ENCODE results near the gene IQGAP2.
"Not testable (repeated sequence)": the region's sequence is repeated elsewhere in the genome, so short reads cannot be mapped to it uniquely, and the experiment has no call there.

IQGAP2 gene

DNA sequence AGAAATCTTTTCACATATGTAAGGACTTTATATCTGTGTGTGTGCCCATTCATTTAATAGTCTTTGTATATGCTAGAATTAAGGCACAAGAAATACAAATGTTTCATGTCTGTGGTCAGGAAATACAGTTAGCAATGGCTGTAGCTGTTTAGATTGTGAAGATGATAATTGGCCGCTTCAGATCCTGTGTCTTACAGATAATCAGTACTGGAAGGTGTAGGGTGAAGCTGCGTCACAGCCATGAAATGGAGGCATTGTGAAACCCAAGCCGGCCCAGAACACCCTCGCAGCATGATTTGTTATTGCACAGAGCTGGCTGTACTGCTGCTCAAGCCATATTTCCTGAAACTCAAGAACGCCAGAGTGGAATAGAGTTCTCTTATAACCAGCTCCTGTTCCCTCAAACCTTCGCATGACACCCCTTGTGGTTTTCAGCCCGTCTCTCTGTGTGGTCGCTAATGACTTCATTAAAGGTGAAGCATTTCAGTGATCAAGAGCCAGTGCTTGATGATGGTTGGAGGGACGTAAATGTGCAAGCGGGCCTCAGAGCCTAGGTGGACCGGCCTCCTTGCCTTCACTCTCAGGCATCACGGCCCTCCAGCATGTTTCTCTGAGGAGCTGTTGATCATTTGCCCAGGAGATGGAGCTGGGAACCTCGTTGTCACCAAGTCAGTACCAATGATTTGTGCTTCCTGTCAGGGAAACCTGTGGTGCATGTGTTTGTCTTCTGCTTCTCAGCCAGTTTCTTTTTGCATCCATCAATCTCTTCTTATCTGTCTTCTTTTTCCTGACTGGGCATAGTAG lies 140.0 kb downstream of the IQGAP2 start:
- no peak for DNase-seq (ENCODE audit: low spot score)

DNA sequence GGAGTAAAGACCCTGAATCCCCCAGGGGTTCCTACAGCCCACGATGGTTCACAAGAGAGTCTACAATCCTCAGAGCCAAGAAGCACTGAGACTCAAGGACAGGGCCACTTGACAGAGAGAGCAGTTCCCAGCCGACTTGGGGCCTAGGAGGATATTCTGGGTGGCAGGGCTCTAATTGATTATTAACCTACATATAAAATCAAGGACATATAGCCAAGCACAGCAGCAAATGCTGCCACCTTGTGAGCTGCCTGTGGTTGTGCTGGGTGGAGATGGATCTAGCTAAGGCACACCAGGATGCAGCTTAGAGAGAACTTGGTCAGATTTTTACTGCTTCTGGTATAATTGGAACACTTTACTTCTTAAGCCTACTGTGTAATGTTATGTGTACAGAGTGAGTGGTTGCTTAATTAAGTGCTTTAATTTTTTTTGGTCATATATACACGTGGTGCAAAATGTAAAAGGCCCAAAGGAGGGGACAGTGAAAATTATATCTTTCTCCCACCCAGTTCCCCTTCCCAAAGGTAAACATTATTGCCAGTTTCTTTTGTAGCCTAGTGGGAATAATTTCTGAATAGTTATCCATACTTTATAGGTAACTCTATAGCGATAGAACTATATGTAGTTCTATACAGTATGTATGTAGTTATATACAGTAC lies 141.3 kb downstream of the IQGAP2 start:
- DNase-seq (ENCODE audit: low spot score), result peak; percentile 55

DNA sequence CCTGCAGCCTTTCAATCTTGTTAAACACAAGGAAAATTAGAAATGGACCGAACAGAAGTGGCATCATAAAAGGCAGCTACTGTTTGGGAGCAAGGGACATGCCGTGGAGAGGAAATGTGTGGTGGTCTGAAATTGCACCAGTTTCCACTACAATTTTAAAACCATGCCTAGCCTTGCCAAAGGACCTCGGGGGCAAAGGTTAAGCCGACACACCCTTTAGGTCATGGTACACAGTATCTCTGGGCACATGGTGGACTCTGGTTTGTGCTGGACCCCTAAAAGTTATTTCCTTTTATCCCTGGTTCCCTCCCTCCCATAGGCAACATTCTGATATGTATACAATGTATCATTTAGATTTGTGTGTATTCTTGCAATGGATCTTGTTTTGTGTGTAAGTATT lies 142.1 kb downstream of the IQGAP2 start:
- no peak for DNase-seq (ENCODE audit: low spot score)

DNA sequence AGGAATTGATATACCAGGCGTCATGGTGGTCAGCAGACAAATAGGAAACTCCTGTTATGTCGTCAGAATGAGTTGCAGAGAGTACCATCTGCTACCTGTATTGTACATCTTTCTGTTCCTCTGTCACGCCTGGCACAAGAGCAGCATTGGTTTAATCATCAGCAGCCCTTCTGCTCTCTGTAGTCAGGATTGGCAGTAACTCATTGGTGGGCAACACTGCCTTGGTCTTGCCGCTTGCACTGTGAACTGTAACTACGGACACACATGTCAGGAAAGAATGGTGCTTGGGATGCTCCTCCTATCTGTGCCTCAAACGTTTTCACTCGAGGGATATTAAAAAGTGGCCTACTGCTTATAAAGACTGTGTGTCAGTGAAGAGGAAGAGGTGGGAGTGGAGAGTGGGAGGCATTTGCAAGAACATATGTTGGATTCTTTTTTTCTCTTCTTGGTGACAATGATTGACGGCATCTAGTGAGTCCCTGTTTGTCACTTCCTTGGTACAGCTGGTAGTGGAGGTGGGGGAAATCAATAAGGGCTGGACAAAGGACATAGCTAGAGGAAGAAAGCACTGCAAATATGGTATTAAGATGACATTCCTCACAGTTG lies 143.5 kb downstream of the IQGAP2 start:
- DNase-seq (ENCODE audit: low spot score), result peak; percentile 14

GRCh38 chr5:76547242-76547890 lies 144.3 kb downstream of the IQGAP2 start:
- DNase-seq (ENCODE audit: low spot score), result no peak

DNA sequence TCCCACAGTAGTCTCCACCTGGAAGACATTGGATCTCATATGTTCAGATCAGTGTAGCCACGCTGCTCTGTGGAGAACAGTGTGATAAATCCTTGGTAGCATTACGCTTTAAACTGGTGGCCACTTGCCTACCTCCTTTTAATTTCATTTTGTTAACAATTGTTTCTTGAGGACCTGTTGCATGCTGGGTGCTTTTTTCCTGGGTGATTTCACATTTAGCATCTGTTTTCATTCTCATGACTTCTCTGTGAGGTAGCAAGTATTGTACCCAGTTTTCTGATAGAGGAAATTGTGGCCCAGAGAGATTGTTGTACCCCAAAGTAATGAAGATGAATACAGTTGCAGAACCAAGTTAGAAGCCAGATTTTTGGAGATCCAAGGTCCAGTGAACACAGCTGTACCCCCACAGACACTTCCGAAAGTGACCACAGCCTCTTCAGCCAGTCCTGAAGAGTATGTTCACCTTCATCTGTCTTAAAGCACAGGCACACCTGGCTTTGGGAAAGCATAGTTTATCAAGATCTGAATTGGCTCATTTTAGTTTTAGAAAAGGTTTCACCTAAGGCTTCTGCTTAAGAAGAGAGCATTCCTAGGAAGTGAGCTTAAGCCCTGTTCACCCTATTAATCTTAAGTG lies 144.9 kb downstream of the IQGAP2 start:
- no peak for DNase-seq (ENCODE audit: low spot score)

- DNase-seq (ENCODE audit: low spot score), result no peak
Observed at GRCh38 chr5:76548525-76549229, 145.6 kb downstream of the IQGAP2 start.

DNA sequence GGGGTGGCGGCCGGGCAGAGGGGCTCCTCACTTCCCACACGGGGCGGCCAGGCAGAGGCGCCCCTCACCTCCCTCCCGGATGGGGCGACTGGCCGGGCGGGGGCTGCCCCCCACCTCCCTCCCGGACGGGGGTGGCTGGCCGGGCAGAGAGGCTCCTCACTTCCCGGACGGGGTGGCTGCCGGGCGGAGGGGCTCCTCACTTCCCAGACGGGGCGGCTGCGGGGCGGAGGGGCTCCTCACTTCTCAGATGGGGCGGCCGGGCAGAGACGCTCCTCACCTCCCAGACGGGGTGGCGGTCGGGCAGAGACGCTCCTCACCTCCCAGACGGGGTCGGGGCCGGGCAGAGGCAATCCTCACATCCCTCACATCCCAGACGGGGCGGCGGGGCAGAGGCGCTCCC lies 147.8 kb downstream of the IQGAP2 start:
- not testable (repeated sequence) for DNase-seq (ENCODE audit: low spot score)

GRCh38 chr5:76552546-76552945 lies 149.5 kb downstream of the IQGAP2 start:
- no peak for DNase-seq (ENCODE audit: low spot score)

- DNase-seq (ENCODE audit: low spot score), result no peak
Observed at GRCh38 chr5:76553251-76553650, 150.2 kb downstream of the IQGAP2 start.

DNA sequence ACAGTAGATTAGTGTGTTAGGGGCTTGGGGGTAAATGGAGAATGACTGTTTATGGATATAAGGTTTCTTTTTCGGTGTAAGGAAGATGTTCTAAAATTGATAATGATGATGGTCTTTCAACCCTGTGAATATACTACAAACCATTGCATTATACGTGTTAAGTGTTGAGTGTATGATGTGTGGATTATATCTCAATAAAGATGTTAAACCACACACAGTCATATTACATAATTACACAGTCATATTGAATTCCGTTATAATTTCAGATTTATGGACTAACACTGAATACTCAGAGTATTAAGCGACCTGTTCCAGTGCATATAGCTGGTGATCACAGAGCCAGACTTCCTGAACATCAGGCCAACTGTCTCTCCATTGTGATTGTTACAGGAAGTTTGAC lies 152.0 kb downstream of the IQGAP2 start:
- no peak for DNase-seq (ENCODE audit: low spot score)

GRCh38 chr5:76555717-76556116 lies 152.6 kb downstream of the IQGAP2 start:
- DNase-seq (ENCODE audit: low spot score), result no peak

DNA sequence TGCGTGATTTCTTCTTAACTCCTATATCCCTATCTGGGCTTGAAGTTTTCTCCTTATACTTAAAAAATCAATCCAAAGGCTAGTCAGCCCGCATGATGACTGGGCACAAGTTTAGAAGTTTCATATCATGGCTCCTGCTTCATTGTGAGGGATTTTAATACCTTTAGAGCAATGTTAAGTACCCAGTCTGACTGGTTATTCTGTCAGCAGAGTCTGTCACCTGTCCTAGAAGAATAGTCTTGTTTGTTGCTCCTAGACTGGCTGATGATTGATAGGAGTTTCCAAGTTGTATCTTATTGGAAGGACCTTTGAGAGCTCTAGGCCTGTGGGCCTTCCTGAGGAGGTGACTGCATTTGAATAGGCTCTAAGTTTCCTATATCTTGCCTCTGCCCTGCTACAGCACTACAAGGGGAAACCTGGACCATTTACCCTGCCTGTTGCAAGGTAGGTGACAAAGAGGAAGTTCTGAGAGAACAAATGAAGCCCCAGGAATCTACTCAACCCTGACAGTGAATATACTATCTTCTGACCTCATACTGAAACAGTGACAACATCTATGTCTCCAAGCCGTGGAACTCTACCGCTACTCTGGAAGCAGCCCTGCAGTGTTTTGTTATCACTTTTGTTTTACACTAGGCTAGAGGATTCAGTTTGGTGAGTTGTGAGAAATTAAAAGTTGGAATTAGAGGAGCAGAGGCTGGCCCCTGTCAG lies 153.6 kb downstream of the IQGAP2 start:
- DNase-seq (ENCODE audit: low spot score), result no peak

- DNase-seq (ENCODE audit: low spot score), result no peak
Observed at GRCh38 chr5:76560952-76561891, 158.1 kb downstream of the IQGAP2 start.

DNA sequence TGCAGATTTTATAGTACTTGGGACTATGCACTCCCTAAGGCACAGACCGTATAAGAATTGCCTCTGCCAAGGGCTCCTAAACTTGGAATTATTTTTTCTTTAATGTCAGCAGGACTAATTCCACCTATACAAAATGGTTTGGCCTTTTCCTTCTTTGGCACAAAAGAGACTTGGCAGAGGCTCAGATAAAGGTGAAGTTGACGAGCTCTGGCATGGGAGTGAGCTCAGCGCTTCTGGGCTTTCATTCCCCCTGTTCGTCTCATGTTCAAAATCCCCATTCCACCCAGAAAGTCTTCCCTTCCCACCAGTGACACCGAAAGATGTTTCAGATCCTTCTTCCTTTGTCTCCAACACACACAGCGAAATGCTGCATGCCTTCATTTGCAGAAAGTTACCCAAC lies 158.9 kb downstream of the IQGAP2 start:
- no peak for DNase-seq (ENCODE audit: low spot score)

DNA sequence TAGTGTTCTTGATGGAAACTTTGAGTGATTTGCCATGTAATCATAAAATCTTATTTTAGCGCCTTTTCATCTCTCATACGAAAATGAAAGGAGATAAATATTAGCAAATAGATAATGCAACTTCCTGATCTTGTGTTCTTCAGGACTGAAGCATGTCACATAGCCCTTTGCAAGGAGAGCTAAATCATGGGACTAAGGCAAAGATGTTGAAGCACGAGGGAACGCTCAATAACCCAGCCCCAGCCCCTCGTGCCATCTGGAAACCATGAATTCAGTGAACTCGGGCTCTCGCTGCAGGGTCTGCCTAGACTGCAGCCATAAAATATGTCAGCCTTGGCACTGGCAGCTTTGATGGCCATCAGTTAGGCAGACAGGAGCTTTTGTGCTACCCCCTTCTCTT lies 161.9 kb downstream of the IQGAP2 start:
- DNase-seq (ENCODE audit: low spot score), result no peak

- no peak for DNase-seq (ENCODE audit: low spot score)
Observed at GRCh38 chr5:76570153-76570552, 167.1 kb downstream of the IQGAP2 start.

- no peak for DNase-seq (ENCODE audit: low spot score)
Observed at GRCh38 chr5:76571559-76571958, 168.5 kb downstream of the IQGAP2 start.

GRCh38 chr5:76576450-76576849 lies 173.4 kb downstream of the IQGAP2 start:
- DNase-seq (ENCODE audit: low spot score), result no peak

- DNase-seq (ENCODE audit: low spot score), result no peak
Observed at GRCh38 chr5:76576996-76577395, 173.9 kb downstream of the IQGAP2 start.

Measured in kidney capillary endothelial cell (primary cell).